GM19324 (cell line): ENCODE measurements around the gene DAAM2.

Source experiments
- ATAC-seq: cut with Tn5 transposase; IDR thresholded peaks from one replicate; pipeline ENCODE4 v1.9.1; 2021; ENCODE audit warnings: mild to moderate bottlenecking, moderate library complexity; ENCODE audit not compliant: unreplicated experiment, low FRiP score

The DAAM2 gene

DNA sequence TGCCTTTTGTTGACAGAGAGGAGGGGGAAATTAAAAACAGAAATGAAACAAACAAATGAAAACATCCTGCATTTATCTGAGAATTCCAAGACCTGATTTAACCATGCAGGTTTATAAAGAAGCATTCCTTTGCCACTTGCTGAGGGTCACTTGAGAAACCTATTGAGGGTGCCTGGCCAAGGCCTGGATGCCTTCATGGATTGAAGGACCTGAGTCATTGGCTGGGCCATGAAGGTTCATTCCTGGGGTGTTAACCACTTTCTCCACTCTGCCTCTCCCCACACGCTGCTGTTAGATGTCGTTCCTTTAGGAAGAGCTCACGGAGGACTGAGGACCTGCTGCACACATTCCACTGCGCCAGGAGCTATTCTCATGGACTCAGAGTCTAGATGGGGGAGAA, 49.7 kb downstream of the DAAM2 start:
- no peak for ATAC-seq

DNA sequence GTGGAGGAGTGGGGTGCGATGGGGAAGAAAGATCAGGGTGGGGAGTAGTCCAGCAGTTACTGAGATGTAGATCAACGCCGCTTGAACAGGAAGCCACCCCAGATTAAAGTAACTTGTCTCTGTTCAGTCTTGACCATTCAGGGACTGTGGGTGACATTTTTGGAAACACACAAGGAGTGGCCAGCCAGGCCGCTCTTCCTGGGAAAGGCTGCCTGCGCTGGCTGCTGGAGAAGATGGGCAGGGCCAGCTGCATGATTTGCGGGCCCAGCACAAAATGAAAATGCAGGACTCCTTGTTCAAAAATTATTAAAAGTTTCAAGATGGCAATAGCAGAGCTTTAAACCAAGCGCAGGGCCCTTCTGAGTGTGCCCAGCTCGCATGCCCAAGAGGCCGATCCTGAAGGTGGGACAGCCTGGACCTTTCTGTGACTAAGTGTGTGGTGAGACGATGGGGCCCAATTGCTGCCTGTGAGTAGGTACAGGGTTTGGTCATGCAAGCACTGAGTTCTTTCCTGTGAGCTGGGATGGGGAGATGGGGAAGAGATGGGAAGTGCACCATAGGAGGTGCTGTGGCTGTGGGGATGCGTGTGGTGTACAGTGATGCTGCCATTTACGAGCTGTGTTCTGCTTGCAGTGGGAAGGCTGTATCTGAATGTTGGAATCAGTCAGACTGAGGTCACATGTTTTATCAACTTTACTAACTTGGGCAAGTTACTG, 51.3 kb downstream of the DAAM2 start:
- no peak for ATAC-seq

GRCh38 chr6:39844866-39845265, 52.7 kb downstream of the DAAM2 start:
- ATAC-seq = no peak

DNA sequence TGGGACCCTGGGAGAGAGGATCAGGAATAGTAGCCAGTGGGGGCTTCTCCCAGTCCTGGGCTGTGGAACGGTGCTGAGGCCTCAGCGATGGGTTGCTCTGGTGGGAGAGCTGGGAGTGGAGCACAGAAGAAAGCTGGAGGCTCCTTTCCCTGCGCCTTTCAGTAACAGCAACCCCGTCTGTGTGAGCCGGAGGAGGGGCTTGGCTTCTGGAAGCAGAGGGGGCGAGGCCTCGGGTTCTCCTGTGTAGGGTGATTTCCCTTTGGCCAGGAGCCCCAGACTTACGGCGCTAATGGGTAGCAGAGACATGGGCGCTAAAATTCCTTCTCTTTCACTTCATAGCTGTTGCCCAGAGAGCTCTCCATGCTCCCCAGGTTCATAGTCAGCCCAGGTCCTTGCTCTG, 55.0 kb downstream of the DAAM2 start:
- ATAC-seq = no peak

DNA sequence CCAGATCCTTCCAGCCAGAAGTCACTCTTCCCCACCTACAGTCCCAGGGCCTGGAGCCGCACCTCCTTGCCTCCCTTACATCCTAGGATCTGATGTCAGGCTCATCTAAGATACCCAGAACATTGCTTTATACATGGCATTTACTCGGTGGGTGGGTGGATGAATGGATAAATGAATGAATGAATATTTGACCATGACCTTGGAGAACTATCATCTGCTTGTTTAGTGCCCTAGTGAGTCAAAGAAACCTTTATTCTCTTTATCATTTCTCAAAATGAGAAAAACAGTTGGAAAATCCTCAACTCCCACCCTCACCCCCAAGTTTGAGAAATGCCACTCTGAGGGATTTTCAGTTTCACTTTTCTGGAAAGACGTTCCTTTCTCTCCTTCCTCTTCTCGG, 56.0 kb downstream of the DAAM2 start:
- no peak for ATAC-seq

DNA sequence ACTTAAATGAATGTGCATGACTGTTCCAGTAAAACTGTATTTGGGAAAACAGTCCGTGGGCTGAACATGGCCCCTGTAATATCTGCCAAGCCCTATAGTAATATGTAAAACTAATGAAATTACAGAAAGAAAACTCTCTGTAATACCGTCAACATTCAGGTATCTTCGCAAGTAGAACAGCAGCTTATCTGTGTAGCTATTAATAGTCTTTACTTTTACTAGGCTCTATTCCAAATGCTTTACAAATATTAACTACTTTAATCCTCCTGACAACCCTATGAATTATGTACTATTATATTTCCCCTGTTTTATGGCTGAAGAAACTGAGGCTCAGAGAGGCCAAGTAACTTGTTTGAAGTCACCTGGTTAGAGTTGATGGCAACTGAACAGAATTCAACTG, 57.1 kb downstream of the DAAM2 start:
- no peak for ATAC-seq

DNA sequence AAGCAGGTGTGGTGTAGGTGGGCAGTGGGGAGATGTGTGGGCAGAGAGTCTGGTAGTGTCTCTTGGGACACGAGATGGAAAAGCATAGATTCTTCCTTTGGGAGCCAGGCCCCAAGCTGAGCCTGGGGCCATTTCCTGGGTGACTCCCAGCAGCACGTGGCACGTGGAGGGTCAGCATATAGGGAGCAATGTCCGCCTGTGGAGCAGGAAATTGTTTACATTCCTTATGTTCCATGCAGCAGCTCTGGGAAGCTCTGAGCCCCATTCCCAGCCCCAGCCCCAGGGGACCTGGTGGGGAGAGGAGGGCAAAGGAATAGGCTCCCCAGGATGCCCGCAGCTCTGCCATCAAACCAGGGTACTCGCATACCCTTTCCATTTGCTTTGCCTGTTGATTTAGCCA, 57.6 kb downstream of the DAAM2 start:
- no peak for ATAC-seq

GRCh38 chr6:39850736-39851297, 58.6 kb downstream of the DAAM2 start:
- no peak for ATAC-seq

DNA sequence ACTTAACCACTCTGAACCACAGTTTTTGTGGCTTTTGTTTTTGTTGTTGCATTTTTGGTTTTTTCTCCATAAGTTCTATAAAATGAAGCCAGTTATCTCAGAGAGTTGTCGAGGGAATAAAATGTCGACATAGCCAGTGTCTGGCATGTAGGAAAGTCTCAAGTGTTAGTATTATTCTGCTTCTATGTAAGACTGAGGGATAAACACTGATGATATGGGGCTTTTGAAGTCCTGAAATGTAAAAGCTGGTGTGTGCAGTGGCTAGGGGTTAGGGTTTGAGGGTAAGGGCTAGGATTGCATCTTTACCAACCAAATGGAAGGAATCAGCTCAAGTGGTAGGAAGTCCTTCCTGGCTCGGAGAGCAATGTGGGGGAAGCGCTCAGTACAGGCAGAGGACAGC, 59.2 kb downstream of the DAAM2 start:
- ATAC-seq = no peak

GRCh38 chr6:39852324-39852723, 60.1 kb downstream of the DAAM2 start:
- ATAC-seq = no peak

- no peak for ATAC-seq
Measured at GRCh38 chr6:39853604-39854003, 61.4 kb downstream of the DAAM2 start.

- no peak for ATAC-seq
Measured at GRCh38 chr6:39855356-39855995, 63.3 kb downstream of the DAAM2 start.

DNA sequence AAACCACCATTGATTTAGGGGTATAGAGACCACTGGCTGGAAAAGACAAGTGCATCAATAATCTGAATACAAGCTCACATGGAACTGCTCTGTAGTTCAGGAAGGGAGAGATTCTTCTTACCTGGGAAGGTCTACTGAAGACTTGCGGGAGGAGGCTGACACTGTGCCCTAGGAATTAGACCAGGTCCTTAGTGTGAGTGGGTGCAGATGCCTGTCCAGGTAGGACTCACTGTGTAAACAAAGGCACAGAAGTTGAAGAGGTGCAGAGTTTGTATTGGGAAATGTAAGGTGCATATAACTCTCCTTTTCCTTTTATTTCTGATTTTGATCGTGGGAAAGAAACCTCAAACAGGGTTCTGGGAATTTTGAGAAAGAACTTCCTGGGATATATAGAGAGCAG, 66.8 kb downstream of the DAAM2 start:
- ATAC-seq = no peak

DNA sequence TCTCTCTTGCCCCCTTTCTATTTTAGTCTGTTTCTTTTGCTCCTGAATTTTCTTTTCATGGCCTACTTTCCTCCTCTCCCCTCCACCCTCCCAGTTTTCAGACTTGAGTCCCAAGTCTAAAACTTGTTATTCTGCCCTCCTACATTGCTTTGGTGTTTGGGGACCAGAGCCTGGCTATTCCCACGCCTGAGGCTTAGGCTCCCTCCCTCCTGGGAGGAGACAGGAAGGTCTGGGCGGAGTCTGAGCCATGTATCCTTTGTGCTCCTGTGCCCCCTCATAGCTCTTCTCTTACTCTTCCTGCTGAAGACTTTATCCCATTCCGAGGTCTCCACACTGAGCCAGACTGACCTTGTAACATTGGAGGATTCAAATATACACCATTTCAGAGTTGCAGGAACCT, 69.5 kb downstream of the DAAM2 start:
- ATAC-seq = no peak

GRCh38 chr6:39865011-39865888, 73.1 kb downstream of the DAAM2 start:
- ATAC-seq = no peak

DNA sequence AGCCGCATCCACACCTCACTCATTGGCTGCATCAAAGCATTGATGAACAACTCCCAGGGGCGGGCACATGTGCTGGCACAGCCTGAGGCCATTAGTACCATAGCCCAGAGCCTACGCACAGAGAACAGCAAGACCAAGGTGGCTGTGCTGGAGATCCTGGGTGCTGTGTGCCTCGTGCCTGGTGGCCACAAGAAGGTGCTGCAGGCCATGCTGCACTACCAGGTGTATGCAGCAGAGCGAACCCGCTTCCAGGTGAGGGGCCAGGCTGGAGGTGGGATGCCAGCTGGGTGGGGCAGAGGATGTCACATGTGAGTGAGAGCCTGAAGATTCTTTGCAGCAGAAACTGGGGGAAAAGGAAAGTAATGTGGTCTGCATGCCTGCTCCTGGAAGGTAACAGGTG, 75.4 kb downstream of the DAAM2 start:
- no peak for ATAC-seq

DNA sequence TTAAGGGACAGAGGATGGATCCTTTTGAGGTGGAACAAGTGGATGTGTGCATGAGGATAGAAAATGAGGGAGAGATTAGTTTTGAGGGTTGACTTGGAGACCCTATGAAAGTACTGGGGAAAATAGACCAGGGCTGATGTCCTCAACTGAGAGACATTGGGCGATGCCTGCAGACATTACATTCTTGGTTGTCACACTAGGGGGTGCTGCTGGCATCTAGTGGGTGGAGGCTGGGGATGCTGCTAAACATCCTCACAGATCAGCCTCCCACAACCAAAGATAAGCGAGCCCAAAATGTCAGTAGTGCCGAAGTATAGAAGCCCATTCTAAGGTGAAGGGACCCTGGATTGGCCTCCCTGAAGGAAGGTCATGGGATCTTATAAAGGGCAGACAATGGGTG, 78.8 kb downstream of the DAAM2 start:
- ATAC-seq = no peak

- ATAC-seq = no peak
Measured at GRCh38 chr6:39873439-39873838, 81.3 kb downstream of the DAAM2 start.

GRCh38 chr6:39876111-39876510, 83.9 kb downstream of the DAAM2 start:
- ATAC-seq = no peak

DNA sequence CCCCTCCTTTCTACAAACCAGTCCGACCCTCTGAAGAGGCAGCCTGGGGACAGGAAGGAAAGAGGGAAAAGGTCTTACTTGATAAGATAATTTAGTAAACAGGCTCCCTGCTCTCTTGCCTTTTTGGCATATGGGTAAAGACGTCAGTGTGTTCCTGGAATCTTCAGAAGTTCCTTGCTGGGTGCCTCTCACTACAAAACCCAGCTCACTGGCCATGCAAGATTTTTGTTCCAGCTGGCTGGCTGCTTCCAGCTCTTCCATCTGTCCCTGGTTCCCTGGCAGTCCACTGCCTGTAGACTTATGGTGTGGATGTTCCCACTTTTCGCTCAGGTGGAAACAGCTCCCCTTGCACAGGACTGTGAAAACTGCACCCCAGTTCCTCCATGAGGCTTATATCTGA, 84.7 kb downstream of the DAAM2 start:
- no peak for ATAC-seq

DNA sequence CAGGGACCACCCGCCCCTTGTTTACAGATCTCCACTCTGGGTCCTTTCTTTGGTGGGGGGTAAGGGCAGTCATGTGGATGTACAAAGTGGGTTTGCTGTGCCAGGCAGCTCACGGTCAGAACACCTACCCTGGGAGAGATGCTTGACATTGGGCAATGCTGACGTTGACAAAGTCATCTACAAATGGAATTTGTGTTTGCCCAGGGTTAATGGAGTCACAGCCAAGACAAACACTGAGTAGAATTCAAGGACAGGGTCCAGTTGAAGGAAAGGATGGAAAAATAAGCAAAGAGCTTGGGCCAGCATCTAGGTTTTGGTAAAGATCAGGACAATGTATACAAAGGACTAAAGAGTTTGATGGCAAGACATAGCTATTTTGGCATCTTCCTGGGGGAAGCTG, 87.4 kb downstream of the DAAM2 start:
- no peak for ATAC-seq
